Endothelial cell (in vitro differentiated cells): ENCODE data around the gene RPL4. TPM values are rescaled to one million over a fixed set of nuclear protein-coding genes. Genes with fewer than 3 reads are reported as not detected.

Experiments
- DNase-seq: peaks from one replicate; pipeline ENCODE4 v3.0.0; 2021; ENCODE audit warnings: low spot score
- H3K27ac Mint-ChIP-seq: one replicate; pipeline ENCODE4 v1.8.0; 2021; ENCODE audit warnings: mixed read lengths, inconsistent platforms; ENCODE audit not compliant: unreplicated experiment
- H3K27me3 Mint-ChIP-seq: one replicate; pipeline ENCODE4 v1.8.0; 2021; ENCODE audit warnings: mild to moderate bottlenecking, moderate library complexity, mixed read lengths, inconsistent platforms; ENCODE audit not compliant: unreplicated experiment
- H3K36me3 Mint-ChIP-seq: one replicate; pipeline ENCODE4 v1.8.0; 2021; ENCODE audit warnings: mild to moderate bottlenecking, low read depth, mixed read lengths, inconsistent platforms; ENCODE audit not compliant: unreplicated experiment
- H3K4me1 Mint-ChIP-seq: one replicate; pipeline ENCODE4 v1.8.0; 2021; ENCODE audit warnings: mild to moderate bottlenecking, mixed read lengths, inconsistent platforms; ENCODE audit not compliant: unreplicated experiment
- H3K4me3 Mint-ChIP-seq: one replicate; pipeline ENCODE4 v1.8.0; 2021; ENCODE audit warnings: mild to moderate bottlenecking, mixed read lengths, inconsistent platforms; ENCODE audit not compliant: unreplicated experiment
- H3K9me3 Mint-ChIP-seq: one replicate; pipeline ENCODE4 v1.8.0; 2021; ENCODE audit warnings: mixed read lengths, inconsistent platforms; ENCODE audit not compliant: unreplicated experiment
- CTCF ChIP-seq: fragments of 200-600 bp; sonication (generic); IDR thresholded peaks from one replicate; pipeline ENCODE4 v1.5.0; 2021; ENCODE audit warnings: antibody characterized with exemption; ENCODE audit not compliant: unreplicated experiment
- total RNA-seq: library from RNA; stranded (reverse); fragmentation: NEBNext Ultra II Directional; extraction: Animal tissue kit (Norgen Biotek cat#: 25700); gene quantifications from one replicate; pipeline ENCODE4 v1.2.1, GENCODE V29; 2021; ENCODE audit not compliant: unreplicated experiment

RPL4 gene
- total RNA-seq, 1 donor from 2014 or later: 3,652 TPM

- H3K4me1 Mint-ChIP-seq: no peaks in the 10 kb centered on the region
- H3K36me3 Mint-ChIP-seq: no peaks in the 10 kb centered on the region
- H3K27me3 Mint-ChIP-seq: peaks cover 2% of the 10 kb centered on the region
- no peak for TF ChIP-seq CTCF
- DNase-seq: no peak
- peak overlapping the region; percentile 48 for H3K27ac Mint-ChIP-seq
- no peak overlapping the region for H3K4me3 Mint-ChIP-seq
- no peaks in the 10 kb centered on the region for H3K9me3 Mint-ChIP-seq
Observed at GRCh38 chr15:66523926-66524325, 19.3 kb upstream of the RPL4 start.

- no peak for DNase-seq
- Mint-ChIP-seq H3K9me3 (no peaks in the 10 kb centered on the region), H3K4me1 (peaks cover 19% of the 10 kb centered on the region), H3K27ac (peak overlapping the region; percentile 97), H3K36me3 (peaks cover 4% of the 10 kb centered on the region), H3K4me3 (peak overlapping the region; percentile 34), H3K27me3 (peaks cover 3% of the 10 kb centered on the region)
- TF ChIP-seq CTCF: no peak
Observed at GRCh38 chr15:66515901-66516322, 11.3 kb upstream of the RPL4 start.

- no peak for DNase-seq
- Mint-ChIP-seq H3K4me3 (no peak overlapping the region), H3K36me3 (peaks cover 4% of the 10 kb centered on the region), H3K4me1 (peaks cover 19% of the 10 kb centered on the region), H3K9me3 (no peaks in the 10 kb centered on the region), H3K27me3 (peaks cover 3% of the 10 kb centered on the region), H3K27ac (peak overlapping the region; percentile 90)
- no peak for TF ChIP-seq CTCF
Observed at GRCh38 chr15:66514586-66514985, 9.9 kb upstream of the RPL4 start.

- no peak overlapping the region for H3K27ac Mint-ChIP-seq
Observed at GRCh38 chr15:66508293-66508883, 3.7 kb upstream of the RPL4 start.

More at GRCh38 chr15:66508293-66508883, 3.7 kb upstream of the RPL4 start:
- DNase-seq: no peak
- H3K4me3 Mint-ChIP-seq: no peak overlapping the region
- H3K9me3 Mint-ChIP-seq: no peaks in the 10 kb centered on the region
- peaks cover 22% of the 10 kb centered on the region for H3K4me1 Mint-ChIP-seq
- TF ChIP-seq CTCF: no peak
- peaks cover 3% of the 10 kb centered on the region for H3K27me3 Mint-ChIP-seq
- H3K36me3 Mint-ChIP-seq: peaks cover 6% of the 10 kb centered on the region
